Suprapubic skin (tissue), 4 donors: ENCODE results near the gene AGAP1. TPM values are rescaled to one million over a fixed set of nuclear protein-coding genes. Genes with fewer than 3 reads are reported as not detected.

Source experiments
- DNase-seq, 2 donors: peaks; one replicate each; pipeline ENCODE4 v3.0.0-alpha.2; 2019; ENCODE audit warnings: low spot score in 2 of 2
- H3K27ac ChIP-seq: fragments of 200-600 bp; sonication (generic); one replicate; pipeline ENCODE4 v1.5.1; 2019
- H3K27me3 ChIP-seq: fragments of 200-600 bp; sonication (generic); one replicate; pipeline ENCODE4 v1.5.1; 2019
- H3K36me3 ChIP-seq: fragments of 200-600 bp; sonication (generic); one replicate; pipeline ENCODE4 v1.5.1; 2019
- H3K4me1 ChIP-seq: fragments of 200-600 bp; sonication (generic); one replicate; pipeline ENCODE4 v1.5.1; 2019
- H3K4me3 ChIP-seq: fragments of 200-600 bp; sonication (generic); one replicate; pipeline ENCODE4 v1.5.1; 2019; ENCODE audit warnings: mild to moderate bottlenecking
- H3K9me3 ChIP-seq: fragments of 200-600 bp; sonication (generic); one replicate; pipeline ENCODE4 v1.5.1; 2019
- CTCF ChIP-seq, 2 donors: fragments of 200-600 bp in 1 of 2; fragments of 450-650 bp in 1 of 2; sonication (generic) in 1 of 2; IDR thresholded peaks; one replicate each; pipeline ENCODE4 v1.5.1; 2016 to 2019; ENCODE audit warnings: antibody characterized with exemption in 2 of 2, mild to moderate bottlenecking in 1 of 2, moderate library complexity in 1 of 2
- EP300 ChIP-seq: sonication (generic); formaldehyde crosslinking; IDR thresholded peaks from one replicate; pipeline ENCODE4 v1.6.1; 2017; ENCODE audit warnings: antibody characterized with exemption
- POLR2A ChIP-seq, 2 donors: fragments of 450-650 bp; IDR thresholded peaks; one replicate each; pipeline ENCODE4 v1.6.1; 2017; ENCODE audit warnings: antibody characterized with exemption in 2 of 2, mild to moderate bottlenecking in 2 of 2, moderate library complexity in 2 of 2
- POLR2AphosphoS5 ChIP-seq, 3 donors: sonication (generic); formaldehyde crosslinking; IDR thresholded peaks; one replicate each; pipeline ENCODE4 v1.6.1; 2017; ENCODE audit warnings: antibody characterized with exemption in 3 of 3
- WGBS: methylation state at CpG from one replicate; pipeline ENCODE4 v1.1.5; 2018; 5-methylcytosine and 5-hydroxymethylcytosine counted together
- total RNA-seq, 4 donors: library from RNA; depleted of rRNA; stranded (reverse); fragments of >200 nt; gene quantifications; one replicate each; pipeline ENCODE4 v1.1.0, GENCODE V29; 2016

Gene AGAP1
- total RNA-seq, 4 donors from 2014 or later: 14.1 to 30.7 (median 19.4) TPM

GRCh38 chr2:235810252-235810651, 316.4 kb downstream of the AGAP1 start:
- H3K4me1 ChIP-seq: peaks cover 2% of the 10 kb centered on the region
- H3K27ac ChIP-seq: no peak overlapping the region
- 80% methylated on average over 10 of the region's 10 CpGs for WGBS
- no peaks in the 10 kb centered on the region for H3K9me3 ChIP-seq
- no peak for TF ChIP-seq POLR2AphosphoS5 (IDR thresholded peaks at IDR 0.05)
- no peak for TF ChIP-seq POLR2A (IDR thresholded peaks at IDR 0.05)
- no peak for TF ChIP-seq EP300
- no peak for TF ChIP-seq CTCF (IDR thresholded peaks at IDR 0.05)
- H3K27me3 ChIP-seq: no peaks in the 10 kb centered on the region
- H3K4me3 ChIP-seq: no peak overlapping the region
- no peak for DNase-seq
- peaks cover 56% of the 10 kb centered on the region for H3K36me3 ChIP-seq

GRCh38 chr2:235810846-235811245, 317.0 kb downstream of the AGAP1 start:
- peaks cover 59% of the 10 kb centered on the region for H3K36me3 ChIP-seq
- H3K4me1 ChIP-seq: peaks cover 2% of the 10 kb centered on the region
- no peaks in the 10 kb centered on the region for H3K9me3 ChIP-seq

GRCh38 chr2:235811446-235812184, 317.8 kb downstream of the AGAP1 start:
- 96% methylated on average over 20 of the region's 20 CpGs for WGBS
- peaks cover 53% of the 10 kb centered on the region for H3K36me3 ChIP-seq

More at GRCh38 chr2:235810846-235811245, 317.0 kb downstream of the AGAP1 start:
- TF ChIP-seq POLR2A (IDR thresholded peaks at IDR 0.05) (no peak), POLR2AphosphoS5 (IDR thresholded peaks at IDR 0.05) (no peak), CTCF (IDR thresholded peaks at IDR 0.05) (no peak), EP300 (no peak)
- no peaks in the 10 kb centered on the region for H3K27me3 ChIP-seq
- WGBS: 90% methylated on average over 10 of the region's 10 CpGs
- H3K27ac ChIP-seq: no peak overlapping the region
- no peak for DNase-seq
- no peak overlapping the region for H3K4me3 ChIP-seq

GRCh38 chr2:235812185-235812665, 318.4 kb downstream of the AGAP1 start:
- 86% methylated on average over 18 of the region's 18 CpGs for WGBS
- TF ChIP-seq POLR2AphosphoS5 (IDR thresholded peaks at IDR 0.05) (no peak), POLR2A (IDR thresholded peaks at IDR 0.05) (no peak)
- Histone ChIP-seq H3K4me3 (no peak overlapping the region), H3K27me3 (no peaks in the 10 kb centered on the region), H3K4me1 (peaks cover 2% of the 10 kb centered on the region), H3K36me3 (peaks cover 50% of the 10 kb centered on the region), H3K27ac (no peak overlapping the region), H3K9me3 (no peaks in the 10 kb centered on the region)
- no peak for DNase-seq

More at GRCh38 chr2:235811446-235812184, 317.8 kb downstream of the AGAP1 start:
- Histone ChIP-seq H3K9me3 (no peaks in the 10 kb centered on the region), H3K27ac (no peak overlapping the region), H3K4me1 (peaks cover 2% of the 10 kb centered on the region), H3K27me3 (no peaks in the 10 kb centered on the region), H3K4me3 (no peak overlapping the region)
- TF ChIP-seq EP300 (no peak), POLR2AphosphoS5 (IDR thresholded peaks at IDR 0.05) (no peak), CTCF (IDR thresholded peaks at IDR 0.05) (no peak), POLR2A (IDR thresholded peaks at IDR 0.05) (no peak)
- no peak for DNase-seq

GRCh38 chr2:235813398-235813797, 319.6 kb downstream of the AGAP1 start:
- TF ChIP-seq POLR2AphosphoS5 (IDR thresholded peaks at IDR 0.05) (no peak), CTCF (IDR thresholded peaks at IDR 0.05) (no peak), EP300 (no peak), POLR2A (IDR thresholded peaks at IDR 0.05) (no peak)
- no peak overlapping the region for H3K27ac ChIP-seq
- no peak for DNase-seq
- H3K27me3 ChIP-seq: no peaks in the 10 kb centered on the region
- H3K36me3 ChIP-seq: peaks cover 41% of the 10 kb centered on the region
- H3K9me3 ChIP-seq: no peaks in the 10 kb centered on the region
- WGBS: 81% methylated on average over 9 of the region's 12 CpGs
- no peak overlapping the region for H3K4me3 ChIP-seq
- H3K4me1 ChIP-seq: peaks cover 2% of the 10 kb centered on the region
